Esophagus squamous epithelium (tissue), 4 donors: Measurements from ENCODE around the gene SLC16A7.

Experiments used
- POLR2A ChIP-seq, 4 donors: fragments of 450-650 bp; IDR thresholded peaks; one replicate each; pipeline ENCODE4 v1.6.1; 2017; ENCODE audit warnings: antibody characterized with exemption in 4 of 4, mild to moderate bottlenecking in 4 of 4, moderate library complexity in 3 of 4
- TF ChIP-seq, protein P1 (sequence below), 6 experiments: fragments of 450-650 bp in 4 of 6; fragments of 200-600 bp in 2 of 6; sonication (generic) in 2 of 6; IDR thresholded peaks; one replicate each; pipeline ENCODE4 v1.5.1; 2016 to 2019; ENCODE audit warnings: antibody characterized with exemption in 6 of 6, mild to moderate bottlenecking in 4 of 6, moderate library complexity in 4 of 6

DNA sequence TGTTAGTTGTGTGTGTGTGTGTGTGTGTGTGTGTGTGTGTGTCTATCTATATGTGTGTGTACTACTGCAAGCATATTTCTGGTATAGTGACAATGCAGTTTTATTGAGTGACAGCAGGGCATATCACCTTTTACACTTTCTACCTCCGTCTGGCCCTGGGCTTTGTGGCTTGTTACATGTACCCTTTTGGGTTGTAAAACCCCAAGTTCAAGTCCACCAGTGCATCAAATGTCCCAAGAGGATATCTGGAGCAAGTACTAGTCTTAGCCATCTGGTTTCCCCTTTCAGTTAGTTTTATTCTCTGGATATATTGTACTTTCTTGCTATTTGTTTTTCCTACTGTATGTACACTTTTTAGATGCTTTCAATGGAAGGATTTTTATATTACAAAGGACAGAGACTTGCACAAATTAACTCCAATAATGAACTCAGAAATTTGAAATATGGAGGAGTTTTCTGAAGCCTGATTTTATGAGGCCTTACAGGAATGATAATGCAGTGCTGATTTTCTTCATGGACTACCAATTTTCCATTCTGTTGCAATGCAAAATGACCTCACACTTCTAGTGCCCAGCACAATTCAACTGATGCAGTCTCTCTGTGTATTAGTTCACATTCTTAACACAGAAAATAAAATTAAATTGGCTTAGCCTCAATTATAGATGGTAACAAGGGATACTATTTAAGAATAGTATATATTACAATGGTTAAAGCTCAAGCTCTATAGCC lies 29.1 kb downstream of the SLC16A7 start:
- TF ChIP-seq, protein P1, sequence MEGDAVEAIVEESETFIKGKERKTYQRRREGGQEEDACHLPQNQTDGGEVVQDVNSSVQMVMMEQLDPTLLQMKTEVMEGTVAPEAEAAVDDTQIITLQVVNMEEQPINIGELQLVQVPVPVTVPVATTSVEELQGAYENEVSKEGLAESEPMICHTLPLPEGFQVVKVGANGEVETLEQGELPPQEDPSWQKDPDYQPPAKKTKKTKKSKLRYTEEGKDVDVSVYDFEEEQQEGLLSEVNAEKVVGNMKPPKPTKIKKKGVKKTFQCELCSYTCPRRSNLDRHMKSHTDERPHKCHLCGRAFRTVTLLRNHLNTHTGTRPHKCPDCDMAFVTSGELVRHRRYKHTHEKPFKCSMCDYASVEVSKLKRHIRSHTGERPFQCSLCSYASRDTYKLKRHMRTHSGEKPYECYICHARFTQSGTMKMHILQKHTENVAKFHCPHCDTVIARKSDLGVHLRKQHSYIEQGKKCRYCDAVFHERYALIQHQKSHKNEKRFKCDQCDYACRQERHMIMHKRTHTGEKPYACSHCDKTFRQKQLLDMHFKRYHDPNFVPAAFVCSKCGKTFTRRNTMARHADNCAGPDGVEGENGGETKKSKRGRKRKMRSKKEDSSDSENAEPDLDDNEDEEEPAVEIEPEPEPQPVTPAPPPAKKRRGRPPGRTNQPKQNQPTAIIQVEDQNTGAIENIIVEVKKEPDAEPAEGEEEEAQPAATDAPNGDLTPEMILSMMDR (IDR thresholded peaks at IDR 0.05): no peak
- TF ChIP-seq POLR2A (IDR thresholded peaks at IDR 0.05): no peak
